GM19455 (cell line): ENCODE data around the gene TCF12.
"Not testable (repeated sequence)": the region's sequence is repeated elsewhere in the genome, so short reads cannot be mapped to it uniquely, and the experiment has no call there.

Experiments used
- ATAC-seq: cut with Tn5 transposase; IDR thresholded peaks from one replicate; pipeline ENCODE4 v1.9.1; 2021; ENCODE audit not compliant: unreplicated experiment

The TCF12 gene

GRCh38 chr15:56944485-56944884 is 26.0 kb downstream of the TCF12 start:
- ATAC-seq = no peak

GRCh38 chr15:56946150-56946549 is 27.7 kb downstream of the TCF12 start:
- ATAC-seq = no peak

- no peak for ATAC-seq
Measured at GRCh38 chr15:56948000-56948763, 29.7 kb downstream of the TCF12 start.

GRCh38 chr15:56948764-56949101 is 30.3 kb downstream of the TCF12 start:
- no peak for ATAC-seq

- peak; percentile 96 for ATAC-seq
Measured at GRCh38 chr15:56950979-56951378, 32.5 kb downstream of the TCF12 start.

GRCh38 chr15:56953790-56954189 is 35.3 kb downstream of the TCF12 start:
- no peak for ATAC-seq

GRCh38 chr15:56955011-56955410 is 36.6 kb downstream of the TCF12 start:
- ATAC-seq = not testable (repeated sequence)

GRCh38 chr15:56956538-56956937 is 38.1 kb downstream of the TCF12 start:
- no peak for ATAC-seq

- ATAC-seq = no peak
Measured at GRCh38 chr15:56957812-56958406, 39.5 kb downstream of the TCF12 start.

GRCh38 chr15:56959318-56959648 is 40.8 kb downstream of the TCF12 start:
- no peak for ATAC-seq

- no peak for ATAC-seq
Measured at GRCh38 chr15:56960116-56960515, 41.7 kb downstream of the TCF12 start.

GRCh38 chr15:56963126-56963525 is 44.7 kb downstream of the TCF12 start:
- ATAC-seq = no peak

- ATAC-seq = no peak
Measured at GRCh38 chr15:56963710-56964109, 45.3 kb downstream of the TCF12 start.

- no peak for ATAC-seq
Measured at GRCh38 chr15:56964182-56964581, 45.7 kb downstream of the TCF12 start.

GRCh38 chr15:56965231-56966013 is 47.0 kb downstream of the TCF12 start:
- no peak for ATAC-seq

GRCh38 chr15:56967336-56967735 is 48.9 kb downstream of the TCF12 start:
- ATAC-seq = no peak

GRCh38 chr15:56968256-56968655 is 49.8 kb downstream of the TCF12 start:
- no peak for ATAC-seq

GRCh38 chr15:56968821-56969220 is 50.4 kb downstream of the TCF12 start:
- ATAC-seq = no peak

- ATAC-seq = no peak
Measured at GRCh38 chr15:56969265-56969895, 50.9 kb downstream of the TCF12 start.

- ATAC-seq = no peak
Measured at GRCh38 chr15:56971571-56971970, 53.1 kb downstream of the TCF12 start.

- ATAC-seq = no peak
Measured at GRCh38 chr15:56972016-56972415, 53.6 kb downstream of the TCF12 start.

- ATAC-seq = no peak
Measured at GRCh38 chr15:56972426-56972825, 54.0 kb downstream of the TCF12 start.
